ENCODE results near the gene FAM83C. TPM values are rescaled to one million over a fixed set of nuclear protein-coding genes. Genes with fewer than 3 reads are reported as not detected.

The FAM83C gene
- total RNA-seq, 1 donor from 2014 or later = not detected

DNA sequence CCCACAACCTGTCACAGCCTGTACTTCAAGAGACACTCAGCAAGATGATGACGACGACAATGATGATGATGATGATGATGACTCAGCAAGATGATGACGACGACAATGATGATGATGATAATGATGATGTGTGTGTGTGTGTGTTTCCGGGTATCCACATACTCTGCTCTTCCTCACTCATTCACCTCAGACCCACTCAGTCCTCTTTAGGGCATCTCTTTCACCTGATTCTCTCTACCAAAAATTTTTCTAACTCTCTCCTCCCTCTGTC, 6.5 kb downstream of the FAM83C start:
- FAIRE-seq = no peak
- DNase-seq (ENCODE audit: low spot score in 2 of 2) = no peak

DNA sequence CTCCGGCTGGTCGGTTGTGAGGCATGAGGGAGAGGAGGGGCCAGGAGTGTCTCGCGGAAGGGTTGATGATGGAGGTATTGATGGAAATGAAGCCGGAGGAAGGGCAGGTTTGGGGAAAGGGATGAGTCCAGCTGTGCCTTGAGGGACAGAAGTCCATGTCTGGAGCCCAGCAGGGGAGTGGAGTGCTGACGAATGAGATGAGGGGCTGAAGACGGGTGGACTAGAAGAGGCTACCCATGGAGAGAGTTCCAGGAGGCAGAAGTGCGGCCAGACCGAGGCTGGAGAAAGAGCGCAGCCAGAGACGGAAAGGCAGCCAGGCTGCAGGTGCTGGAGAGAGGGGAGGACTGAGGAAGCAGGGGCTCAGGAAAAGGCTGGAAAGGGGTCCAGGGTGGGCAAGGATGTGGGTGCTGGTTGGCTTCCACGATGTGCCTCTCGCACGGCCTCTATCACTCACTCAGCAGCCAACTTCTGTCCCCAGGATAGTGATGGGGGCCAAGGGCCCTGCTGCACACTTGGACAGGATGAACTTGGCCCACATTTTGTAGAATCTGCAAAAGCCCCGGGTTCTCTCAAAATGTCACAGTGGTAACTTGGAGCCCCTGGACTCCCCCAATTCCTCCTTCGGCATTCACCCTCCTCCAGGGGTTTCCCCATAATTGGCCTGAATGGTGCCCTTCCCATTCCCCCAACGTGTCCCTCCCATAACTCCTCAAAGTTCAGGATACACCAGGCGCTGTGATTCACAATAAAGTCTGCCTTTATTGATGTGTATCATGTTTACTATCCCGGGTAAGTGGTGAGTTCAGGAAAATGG, 7.0 kb downstream of the FAM83C start:
- DNase-seq (ENCODE audit: low spot score in 2 of 2) (no peak), FAIRE-seq (no peak)

DNA sequence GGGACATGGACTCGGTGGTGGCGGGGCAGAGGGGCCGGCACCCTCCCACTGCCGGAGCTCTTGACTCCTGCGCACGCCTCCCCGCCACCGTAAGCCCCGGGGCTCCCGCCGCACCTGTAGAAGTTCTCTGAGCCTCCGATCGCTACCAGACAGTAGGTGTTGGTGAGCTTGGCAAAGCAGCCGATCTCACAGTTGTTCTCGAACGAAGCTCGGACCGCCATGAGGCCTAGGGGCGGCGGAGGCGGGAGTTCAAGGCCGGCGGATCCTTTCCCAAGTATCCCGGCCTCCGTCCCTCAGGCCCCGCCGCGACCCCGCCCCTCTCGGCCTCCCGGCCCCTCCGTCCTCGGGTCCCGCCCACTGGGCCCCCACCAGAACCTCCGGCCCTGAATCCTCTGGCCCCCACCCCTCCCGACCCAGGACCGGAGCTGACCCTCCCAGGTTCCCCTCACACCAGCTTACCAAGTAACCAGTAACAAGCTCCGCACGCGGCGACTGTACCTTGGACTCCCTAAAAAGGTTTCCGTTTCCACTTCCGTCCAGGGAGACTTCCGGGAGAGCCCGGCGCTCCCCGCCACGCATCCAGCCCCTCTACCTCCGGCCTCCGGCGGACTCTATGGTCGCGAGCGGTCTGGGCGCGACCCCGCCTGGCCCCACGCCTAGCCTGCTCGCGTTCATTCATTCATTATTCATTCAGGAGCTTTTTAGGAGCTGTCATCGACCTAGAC, 7.8 kb downstream of the FAM83C start, which contains the start of gene EIF6:
EIF6 (minus strand) TSS at position 506 of the 725 bp plus-strand sequence; CDS start at position 221, 285 bp downstream.
- DNase-seq (ENCODE audit: low spot score in 2 of 2) = peak; percentile 77 to 88
- FAIRE-seq = no peak

DNA sequence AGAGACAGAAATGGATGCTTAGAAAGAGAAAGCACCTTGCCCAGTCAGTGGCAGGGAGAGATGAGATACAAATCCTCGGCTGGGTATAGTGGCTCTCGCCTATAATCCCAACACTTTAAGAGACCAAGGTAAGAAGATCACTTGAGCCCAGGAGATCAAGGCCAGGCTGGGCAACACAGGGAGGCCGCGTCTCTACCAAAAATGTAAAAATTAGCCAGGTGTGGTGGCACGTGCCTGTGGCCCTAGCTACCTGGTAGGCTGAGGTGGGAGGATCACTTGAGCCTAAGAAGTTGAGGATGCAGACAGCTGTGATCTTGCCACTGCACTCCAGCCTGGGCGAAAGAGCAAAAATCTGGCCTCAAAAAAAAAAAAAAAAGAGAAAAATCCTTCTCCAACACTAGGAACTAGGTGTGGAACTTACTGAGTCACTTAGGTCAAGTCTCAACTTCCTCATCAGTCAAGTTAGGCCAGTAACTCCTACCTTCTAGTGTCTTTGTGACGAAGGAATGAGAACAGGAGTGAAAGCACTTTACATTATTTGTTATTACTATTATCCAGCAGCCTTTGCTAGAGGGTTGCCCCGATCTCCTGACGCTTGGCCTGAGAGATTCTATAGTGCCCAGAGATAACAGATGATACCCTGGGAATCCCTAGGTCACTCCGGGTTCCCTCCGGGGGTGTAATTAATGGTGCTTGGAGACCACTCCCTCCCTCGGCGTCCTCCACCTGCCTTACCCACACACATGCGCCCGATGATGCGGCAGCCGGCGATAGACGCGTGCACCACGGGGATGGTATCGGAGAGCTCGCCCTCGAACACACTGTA, 8.6 kb downstream of the FAM83C start:
- DNase-seq (ENCODE audit: low spot score in 2 of 2) (no peak), FAIRE-seq (no peak)

DNA sequence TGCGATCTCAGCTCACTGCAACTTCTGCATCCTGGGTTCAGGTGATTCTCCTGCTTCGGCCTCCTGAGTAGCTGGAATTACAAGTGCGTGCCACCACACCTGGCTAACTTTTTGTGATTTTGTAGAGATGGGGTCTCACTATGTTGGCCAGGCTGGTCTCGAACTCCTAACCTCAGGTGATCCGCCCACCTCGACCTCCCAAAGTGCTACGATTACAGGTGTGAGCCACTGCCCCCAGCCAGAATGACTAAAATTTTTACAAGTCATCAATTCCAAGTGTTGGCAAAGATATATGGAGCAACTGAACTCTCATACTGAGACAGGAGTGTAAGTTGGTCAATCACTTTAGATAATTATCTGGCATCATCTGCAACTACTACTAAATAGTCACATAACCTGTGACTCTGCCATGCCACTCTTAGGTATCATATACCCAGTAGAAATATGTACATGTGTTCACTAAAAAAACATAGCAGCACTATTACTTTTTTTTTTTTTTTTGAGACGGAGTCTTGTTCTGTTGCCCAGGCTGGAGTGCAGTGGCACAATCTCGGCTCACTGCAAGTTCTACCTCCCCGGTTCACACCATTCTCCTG, 10.6 kb downstream of the FAM83C start:
- FAIRE-seq = no peak
- no peak for DNase-seq (ENCODE audit: low spot score in 2 of 2)

DNA sequence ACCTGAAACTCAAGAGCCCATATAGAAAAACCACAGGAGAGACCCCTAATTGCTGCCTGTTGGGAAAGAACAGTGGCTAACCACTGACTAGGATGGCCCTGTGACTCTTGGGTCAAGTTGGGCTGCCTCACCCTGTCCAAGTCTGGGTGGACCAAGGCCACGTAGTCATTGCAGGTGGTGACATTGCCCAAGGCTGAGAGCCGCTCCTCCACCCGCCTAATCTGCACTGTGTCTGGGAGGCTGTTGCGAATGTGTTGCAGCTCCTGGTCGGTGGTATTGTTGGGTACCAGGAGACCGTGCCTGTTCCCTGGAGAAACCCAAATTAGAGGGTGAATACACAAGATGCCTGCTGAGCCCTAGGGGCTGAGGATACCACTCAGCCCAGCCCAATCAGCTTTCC, 11.7 kb downstream of the FAM83C start:
- no peak for DNase-seq (ENCODE audit: low spot score in 2 of 2)
- no peak for FAIRE-seq

DNA sequence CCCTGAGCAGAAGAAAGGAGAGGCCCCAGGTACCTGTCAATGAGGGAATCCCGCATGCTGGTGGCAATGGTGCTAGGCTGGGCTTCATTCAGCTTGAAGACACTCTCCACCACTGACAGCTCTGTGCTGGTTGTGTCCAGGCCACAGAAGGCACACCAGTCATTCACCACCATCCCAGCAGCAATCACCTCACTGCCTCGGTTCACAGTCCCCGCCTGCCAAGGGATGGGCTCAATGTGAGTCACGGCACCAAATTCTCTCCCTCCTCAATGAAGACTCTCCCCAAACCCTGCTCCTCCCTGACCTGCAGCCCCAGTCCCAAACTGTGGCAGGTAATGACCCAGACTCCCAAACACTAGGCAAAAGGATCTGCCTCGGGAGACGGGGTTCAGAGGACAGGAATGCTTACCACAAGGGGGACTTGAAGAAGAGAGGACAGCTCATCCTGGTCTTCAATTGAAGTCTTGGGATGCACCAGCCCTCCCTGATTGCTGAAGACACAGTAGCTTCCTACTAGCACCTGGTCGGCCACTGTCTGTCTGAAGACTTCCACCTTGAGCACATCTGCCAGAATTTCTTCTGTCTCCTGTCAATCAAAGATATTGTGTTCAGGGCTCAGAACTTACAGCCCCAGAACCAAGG, 12.6 kb downstream of the FAM83C start:
- no peak for DNase-seq (ENCODE audit: low spot score in 2 of 2)
- no peak for FAIRE-seq

DNA sequence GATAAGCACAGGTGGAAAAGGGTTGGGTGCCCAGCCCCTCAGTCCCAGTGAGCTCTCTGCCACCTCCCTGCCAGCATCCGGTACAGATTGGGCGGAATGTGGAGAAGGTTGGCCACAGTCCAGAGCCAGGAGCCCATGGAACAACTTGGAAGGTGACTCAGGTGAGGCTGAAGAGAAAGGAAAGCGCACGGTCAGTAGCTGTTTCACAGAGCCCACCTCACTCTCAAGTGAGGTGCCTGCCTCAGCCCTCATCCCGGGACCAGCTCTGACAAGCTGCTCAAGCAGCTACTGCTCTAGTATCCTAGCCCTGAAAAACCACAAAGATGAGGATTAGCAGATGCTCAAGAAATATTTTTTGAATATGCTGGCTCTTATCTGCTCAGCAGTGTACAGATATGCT, 13.2 kb downstream of the FAM83C start:
- FAIRE-seq (no peak), DNase-seq (ENCODE audit: low spot score in 2 of 2) (no peak)

DNA sequence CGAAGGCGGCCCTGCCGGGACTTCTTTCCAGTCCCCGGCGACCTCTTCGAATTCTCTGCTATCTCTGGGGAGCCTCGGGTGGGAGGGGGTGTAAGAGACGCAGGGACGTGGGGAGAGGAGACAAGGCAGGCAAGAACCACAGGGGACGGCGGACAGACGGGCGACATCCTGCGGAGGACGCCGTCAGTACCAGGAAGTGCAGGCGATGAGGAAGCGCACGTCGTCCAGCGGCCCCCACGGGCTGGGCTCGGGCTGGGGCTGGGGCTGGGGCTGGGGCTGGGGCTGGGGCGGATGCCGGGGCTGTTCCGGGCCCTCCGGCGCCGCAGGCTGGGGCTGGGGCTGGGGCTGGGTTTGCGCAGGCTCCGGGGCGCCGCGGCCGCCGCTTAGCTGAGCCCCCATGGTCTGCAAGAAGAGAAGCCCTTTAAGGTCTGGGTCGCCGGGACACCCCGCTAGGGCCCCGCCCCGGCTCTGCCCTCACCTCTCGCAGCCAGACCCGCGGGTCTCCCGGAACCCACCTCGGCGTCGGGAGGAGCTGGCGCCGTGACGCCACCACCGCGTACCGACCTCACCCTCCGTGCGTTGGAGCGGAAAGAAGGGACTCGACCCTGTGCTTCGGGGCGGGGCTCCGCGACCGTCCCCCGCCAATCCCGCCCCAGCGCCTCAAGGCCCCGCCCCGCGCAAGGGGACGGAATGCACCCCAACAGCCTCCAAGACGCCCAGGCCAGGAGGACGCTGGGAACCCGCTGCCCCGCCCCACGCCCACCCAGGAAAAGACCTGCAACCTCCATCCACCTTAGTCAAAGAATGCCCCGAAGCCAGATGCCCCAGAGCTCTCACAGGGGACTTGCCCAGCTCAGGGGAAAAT, 14.5 kb downstream of the FAM83C start, which contains the start of gene MMP24OS:
MMP24OS (minus strand) TSS at position 592 of the 865 bp plus-strand sequence; CDS start at position 399, 193 bp downstream.
- FAIRE-seq (no peak), DNase-seq (ENCODE audit: low spot score in 2 of 2) (peak; percentile 85 to 94)

DNA sequence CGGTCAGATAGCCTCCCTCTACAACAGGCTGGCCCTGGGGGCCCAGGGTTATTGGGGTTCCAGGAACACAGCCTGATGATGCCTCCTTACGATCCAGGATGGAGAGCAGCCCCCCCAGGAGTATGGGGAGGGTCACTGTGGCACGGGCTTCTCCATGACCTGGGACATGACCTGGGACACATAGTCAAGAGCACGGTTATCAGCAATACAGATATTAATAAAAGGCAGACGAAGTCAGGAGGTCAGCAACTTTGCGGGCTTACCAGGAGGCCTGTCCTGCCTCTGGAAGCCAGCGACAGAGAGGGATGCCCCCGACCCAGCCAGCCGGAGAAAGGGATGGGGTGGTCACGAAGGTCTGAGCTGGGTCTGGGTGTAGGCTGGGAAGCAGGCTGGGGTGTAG, 15.1 kb downstream of the FAM83C start:
- FAIRE-seq (no peak), DNase-seq (ENCODE audit: low spot score in 2 of 2) (no peak)

DNA sequence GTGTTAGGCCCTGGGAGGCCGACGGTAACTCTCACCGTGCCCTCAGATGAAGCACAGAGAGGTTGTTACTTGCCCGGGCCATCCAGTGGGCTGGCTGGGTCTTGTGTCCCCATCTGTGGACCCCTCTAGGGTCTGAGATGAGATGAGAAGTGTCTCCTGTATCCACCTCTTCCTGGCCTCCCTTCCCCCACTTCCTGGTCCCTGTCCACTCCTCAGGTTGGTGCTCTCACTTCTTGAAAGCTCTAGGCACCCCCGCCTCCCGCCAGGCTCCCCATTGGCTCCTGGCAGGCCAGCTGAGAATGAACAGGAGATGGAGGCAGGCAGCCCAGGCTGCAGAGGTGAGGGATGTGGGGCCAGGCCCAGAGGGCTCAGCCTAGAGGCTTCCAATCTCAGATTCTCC, 15.8 kb downstream of the FAM83C start:
- FAIRE-seq (no peak), DNase-seq (ENCODE audit: low spot score in 2 of 2) (no peak)

DNA sequence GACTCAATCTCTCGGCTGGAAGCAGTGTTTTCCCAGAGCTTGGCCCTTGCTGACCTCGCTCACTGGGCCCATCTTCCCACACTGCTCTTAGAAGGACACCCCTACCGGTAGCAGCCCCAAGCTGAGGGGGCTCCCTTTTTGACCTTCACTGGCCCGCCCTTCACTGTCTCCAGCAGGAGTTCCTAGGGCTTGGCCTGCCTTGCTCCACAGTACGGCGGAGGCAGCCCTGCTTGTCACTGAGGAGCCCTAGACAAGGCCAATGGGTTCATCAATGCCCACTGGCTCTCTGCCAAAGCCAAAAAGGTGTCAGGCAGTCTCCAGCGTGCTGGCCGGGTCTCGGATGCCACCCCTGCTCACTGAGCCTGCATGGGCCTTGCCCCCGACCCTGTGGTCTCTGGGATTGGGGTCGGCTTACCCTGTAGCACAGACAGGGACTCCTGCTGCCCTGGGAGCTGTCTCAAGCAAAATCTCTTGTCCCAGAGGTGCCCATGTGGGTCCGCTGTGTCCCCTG, 16.4 kb downstream of the FAM83C start:
- no peak for FAIRE-seq
- DNase-seq (ENCODE audit: low spot score in 2 of 2) = no peak

DNA sequence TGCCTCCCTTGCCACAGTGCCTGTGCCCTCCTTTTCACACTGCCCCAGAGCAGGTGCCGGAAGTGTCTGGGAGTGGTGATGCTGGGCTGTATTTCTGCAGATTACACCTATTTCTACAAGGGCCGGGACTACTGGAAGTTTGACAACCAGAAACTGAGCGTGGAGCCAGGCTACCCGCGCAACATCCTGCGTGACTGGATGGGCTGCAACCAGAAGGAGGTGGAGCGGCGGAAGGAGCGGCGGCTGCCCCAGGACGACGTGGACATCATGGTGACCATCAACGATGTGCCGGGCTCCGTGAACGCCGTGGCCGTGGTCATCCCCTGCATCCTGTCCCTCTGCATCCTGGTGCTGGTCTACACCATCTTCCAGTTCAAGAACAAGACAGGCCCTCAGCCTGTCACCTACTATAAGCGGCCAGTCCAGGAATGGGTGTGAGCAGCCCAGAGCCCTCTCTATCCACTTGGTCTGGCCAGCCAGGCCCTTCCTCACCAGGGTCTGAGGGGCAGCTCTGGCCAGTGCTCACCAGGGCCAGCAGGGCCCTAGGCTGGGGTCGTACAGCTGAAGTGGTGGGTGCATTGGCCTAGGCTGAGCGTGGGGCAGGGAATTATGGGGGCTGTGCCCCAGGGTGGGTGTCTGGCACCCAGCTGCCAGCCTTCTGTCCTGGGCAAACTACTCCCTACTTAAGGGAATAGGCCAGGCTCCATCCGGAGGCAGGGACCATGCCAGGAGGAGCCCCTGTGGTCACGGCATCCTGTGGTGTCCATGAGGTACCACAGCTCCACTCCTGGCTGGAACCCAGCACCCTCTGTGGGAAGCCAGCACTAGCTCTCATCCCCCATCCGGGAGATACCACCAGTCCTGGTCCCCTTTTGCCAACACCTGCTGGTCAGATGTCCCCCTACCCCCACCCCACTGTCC, 17.8 kb downstream of the FAM83C start:
- no peak for FAIRE-seq
- no peak for DNase-seq (ENCODE audit: low spot score in 2 of 2)

DNA sequence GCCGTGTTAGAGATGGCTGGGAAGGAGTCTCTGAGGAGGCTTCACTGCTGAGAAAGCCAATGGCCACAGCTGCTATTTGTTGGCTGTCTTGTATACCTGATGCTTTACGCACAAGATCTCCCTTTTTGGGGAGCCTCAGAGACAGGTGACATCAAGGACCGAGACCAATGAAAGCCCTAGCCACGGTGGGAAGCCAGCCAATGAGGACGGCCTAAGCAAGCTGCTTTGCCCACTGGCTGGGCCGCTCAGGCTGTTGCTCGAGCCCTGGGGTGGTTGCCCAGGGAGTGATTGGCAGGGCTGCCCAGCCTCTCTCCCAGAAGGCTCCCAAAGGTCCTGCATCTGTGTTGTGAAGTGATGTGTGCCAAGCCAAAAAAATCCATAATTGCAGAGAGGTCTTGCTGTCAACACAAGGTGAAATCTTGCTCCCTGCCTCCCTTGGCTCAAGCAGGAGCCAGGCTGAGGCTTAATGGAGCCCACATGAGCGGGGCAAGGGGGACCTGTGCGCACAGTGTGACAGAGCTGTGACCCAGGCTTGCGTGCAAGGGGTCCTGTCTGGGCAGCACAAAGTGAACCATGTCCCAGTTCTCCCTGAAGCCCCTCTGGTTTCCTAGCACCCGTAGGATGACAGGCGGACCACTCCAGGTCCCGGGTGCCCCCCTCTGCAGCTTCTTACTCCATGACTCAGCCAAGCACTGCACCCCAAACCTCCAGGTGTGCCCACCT, 18.6 kb downstream of the FAM83C start:
- peak in 1 of 2 donors; percentile 46 for DNase-seq (ENCODE audit: low spot score in 2 of 2)
- no peak for FAIRE-seq

DNA sequence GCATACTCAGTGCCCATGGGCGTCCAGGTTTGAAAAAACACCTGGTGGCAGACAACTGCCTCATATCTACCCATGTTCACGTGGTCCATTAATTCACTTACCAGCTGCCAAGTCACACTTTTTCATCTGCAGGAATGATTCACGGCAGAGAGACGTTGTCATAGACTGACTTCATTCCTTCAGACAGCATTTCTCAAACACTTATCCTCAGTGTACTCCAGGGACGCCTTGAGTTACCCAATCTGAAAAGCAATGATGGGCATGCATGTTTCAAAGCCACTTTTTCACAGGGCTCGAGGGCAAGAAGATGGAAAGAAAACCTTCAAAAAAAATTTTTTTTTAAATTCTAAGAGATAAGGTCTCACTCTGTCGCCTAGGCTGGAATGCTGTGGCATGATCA, 20.3 kb downstream of the FAM83C start:
- no peak for DNase-seq (ENCODE audit: low spot score in 2 of 2)
- FAIRE-seq = no peak

DNA sequence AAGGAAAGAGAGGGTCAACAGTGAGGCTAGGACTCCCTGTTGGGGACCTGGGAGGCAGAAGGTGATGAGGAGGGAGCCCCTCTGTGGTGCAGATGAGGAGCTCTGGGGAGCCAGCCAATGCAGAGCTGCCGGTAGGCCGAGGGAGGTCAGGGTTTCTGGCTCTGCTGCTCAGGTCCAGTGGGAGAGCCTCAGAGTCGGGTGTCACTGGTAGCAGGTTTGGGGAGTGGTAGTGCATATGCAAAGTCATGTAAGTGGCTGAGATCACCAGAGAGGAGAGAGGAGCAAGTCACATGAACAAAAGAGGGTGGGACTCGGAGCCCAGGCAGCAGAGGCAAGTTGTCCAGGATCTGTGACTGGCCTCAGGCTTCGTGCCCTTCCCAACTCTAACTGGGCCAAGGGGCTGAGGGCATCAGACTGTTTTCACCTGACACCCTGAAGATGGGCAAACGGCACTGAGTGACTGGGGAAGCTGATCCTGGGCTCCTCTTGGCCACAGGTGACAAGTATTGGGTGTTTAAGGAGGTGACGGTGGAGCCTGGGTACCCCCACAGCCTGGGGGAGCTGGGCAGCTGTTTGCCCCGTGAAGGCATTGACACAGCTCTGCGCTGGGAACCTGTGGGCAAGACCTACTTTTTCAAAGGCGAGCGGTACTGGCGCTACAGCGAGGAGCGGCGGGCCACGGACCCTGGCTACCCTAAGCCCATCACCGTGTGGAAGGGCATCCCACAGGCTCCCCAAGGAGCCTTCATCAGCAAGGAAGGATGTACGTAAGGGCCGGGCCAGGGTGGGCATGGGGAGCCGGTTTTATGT, 20.9 kb downstream of the FAM83C start:
- no peak for FAIRE-seq

More for the DNA sequence above, 20.9 kb downstream of the FAM83C start:
- DNase-seq (ENCODE audit: low spot score in 2 of 2) = no peak
